Activated CD4-positive, alpha-beta T cell treated with anti-CD3 and anti-CD28 coated beads, Interleukin-2, amount 50 U/mL, for 1 hour (primary cell): Measurements from ENCODE around the gene CLK2.
A peak's percentile ranks its signal among the peaks of the same experiment; 100 is the strongest.
"Not testable (repeated sequence)": the region's sequence is repeated elsewhere in the genome, so short reads cannot be mapped to it uniquely, and the experiment has no call there.

ENCODE experiments used
- DNase-seq: peaks from one replicate; pipeline ENCODE4 v3.0.0-alpha.2; 2020

CLK2 gene

DNA sequence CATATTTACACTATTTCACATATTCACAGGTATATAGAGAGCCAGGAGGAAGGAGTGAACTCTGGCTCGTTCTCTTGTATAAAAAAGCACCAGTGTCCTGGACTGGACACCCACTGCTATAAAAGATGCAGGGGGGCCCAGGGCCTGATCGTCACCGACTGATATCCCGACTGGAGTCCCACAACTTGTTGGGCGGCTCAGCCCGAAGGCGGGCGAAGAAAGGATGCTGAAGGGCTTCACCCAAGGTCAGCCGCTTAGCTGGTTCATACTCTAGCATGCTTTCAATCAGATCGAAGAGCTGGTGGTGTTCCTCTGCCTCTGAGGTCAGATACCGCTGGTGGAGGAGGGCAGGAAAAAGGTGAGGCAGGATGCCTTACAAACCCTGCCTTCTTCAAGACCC is 10.2 kb downstream of the CLK2 start:
- no peak for DNase-seq

DNA sequence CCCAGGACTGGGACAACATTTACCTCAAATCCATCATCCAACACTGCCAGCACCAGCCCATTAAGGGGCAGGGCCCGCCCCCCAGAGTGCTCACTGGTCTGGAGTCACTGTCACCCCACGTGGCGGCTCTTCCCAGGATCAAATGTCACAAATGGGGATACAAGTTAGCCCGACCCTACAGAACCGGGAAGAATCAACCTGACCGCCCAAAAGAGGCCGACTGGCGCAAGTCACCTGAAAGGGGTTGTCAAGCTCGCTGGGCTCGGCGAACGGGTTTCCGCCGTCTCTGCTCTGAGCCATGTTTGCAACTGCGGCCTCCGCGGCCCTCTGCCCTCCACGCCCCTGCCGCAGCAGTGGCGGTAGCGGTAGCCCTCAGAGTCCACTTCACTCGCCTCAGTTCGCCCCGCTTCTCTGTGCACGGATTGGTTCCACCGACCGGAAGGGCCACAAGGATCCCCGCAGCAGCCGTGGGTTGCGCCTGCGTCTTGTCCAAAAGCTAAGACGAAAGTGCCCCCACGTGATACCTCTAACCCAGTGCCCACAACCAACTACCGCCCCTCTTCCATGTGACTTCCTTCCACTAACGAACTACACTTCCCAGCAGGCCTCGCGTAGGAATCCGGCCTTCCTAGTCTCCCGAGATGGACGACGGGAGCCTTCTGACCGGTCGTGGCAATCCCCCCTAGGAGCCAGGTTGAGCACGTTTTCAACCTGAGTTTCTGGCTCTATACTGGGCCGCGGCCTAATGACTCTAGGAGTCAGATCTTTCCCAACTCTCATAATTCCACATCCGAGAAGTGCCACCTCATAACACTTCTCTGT is 11.2 kb downstream of the CLK2 start, which contains the start of gene SCAMP3:
SCAMP3 (minus strand) TSS at position 509 of the 822 bp plus-strand sequence; CDS start at position 300, 209 bp downstream.
- peak; percentile 76 for DNase-seq

GRCh38 chr1:155261493-155261851 is 11.8 kb downstream of the CLK2 start:
- DNase-seq, result no peak

- DNase-seq, result no peak
Observed at GRCh38 chr1:155260276-155260675, 13.0 kb downstream of the CLK2 start.

- no peak for DNase-seq
Observed at GRCh38 chr1:155256058-155256852, 17.0 kb downstream of the CLK2 start.

DNA sequence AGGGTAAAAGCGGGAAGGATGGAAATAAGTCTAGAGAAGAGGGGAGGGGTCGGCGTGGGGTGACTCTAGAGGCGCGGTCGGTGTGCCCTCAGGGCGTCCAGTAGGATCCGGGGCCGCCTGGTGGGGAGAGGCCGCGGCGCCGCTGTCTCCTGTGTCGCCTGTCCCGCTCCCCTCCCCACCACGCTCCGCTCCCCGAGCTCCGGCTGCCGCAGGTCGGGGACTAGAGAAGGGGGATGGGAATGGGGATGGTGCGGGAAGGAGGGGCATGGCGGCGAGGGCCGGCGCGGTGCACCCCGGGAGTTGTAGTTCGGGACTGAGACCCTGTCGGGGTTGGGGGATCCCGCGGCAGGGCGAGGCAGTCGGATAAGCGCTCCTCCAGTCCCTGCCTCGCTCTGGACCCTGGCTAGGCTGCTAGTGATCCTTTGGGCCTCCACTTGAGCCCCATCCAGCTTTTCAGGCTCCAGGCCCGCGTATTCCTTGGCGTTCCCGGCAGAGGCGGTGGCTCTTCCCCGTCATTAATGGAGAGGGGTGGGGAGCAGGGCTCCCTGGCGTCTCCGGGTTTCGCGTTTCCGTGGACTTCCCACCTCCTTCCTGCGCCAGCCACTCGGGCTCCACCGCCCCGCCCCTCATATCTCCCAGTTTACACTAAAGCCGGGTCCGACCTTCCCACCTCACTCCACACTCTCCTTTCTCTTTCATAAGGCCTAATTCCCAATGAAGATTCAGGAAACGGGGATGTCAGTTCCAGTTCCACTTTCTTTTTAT is 17.9 kb downstream of the CLK2 start, which contains the start of gene ENTREP3:
ENTREP3 (minus strand) TSS at position 241 of the 765 bp plus-strand sequence. CDS start 606 bp downstream, outside the sequence.
- peak; percentile 72 for DNase-seq

DNA sequence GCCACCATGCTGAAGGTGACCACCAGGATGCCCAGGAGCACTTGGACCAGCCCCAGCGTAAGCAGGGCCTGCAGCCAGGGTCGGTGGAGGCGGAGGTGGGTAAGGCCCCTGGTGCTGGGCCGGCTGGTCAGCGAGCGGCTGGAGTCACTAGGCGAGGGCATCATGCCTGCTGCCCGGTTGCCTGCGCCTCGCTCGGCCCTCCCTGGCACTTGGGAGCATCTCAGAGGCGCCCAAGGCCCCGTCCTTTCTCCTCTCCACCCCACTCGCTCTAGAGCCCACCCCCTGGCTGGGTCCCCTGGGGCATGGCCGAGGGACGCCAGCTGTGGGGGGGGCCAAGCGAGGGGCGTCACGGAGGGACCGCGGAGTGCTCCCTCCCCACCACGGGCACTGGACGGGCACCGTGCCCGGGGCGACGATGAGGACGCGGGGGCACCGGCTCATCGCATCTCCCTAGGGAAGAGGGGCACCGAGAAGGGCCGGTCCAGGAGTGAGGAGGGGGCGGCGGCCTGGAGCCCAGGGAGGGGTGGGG is 18.5 kb downstream of the CLK2 start:
- DNase-seq, result no peak

- DNase-seq, result no peak
Observed at GRCh38 chr1:155254228-155254713, 19.0 kb downstream of the CLK2 start.

GRCh38 chr1:155253797-155254196 is 19.5 kb downstream of the CLK2 start:
- DNase-seq, result no peak

GRCh38 chr1:155253208-155253607 is 20.1 kb downstream of the CLK2 start:
- no peak for DNase-seq

DNA sequence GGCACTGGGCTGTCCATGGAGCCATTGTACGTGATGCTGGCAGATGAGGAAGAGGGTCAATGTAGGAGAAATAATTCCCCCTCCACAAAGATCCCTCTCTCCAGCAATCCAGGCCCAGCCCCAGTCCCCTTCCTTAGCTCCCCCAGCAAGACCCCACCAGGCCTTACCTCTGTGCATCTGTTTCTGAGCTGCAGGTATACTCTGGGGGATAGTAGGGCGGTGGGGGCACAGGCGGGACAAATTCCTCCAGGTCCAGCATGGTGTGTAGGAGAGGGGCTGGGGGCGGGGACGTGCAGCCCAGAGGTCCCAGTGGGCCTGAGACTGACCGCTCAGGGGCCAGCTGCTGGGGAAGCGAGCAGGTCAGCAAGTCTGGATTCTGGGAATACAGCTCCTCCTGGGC is 21.7 kb downstream of the CLK2 start:
- DNase-seq, result no peak

DNA sequence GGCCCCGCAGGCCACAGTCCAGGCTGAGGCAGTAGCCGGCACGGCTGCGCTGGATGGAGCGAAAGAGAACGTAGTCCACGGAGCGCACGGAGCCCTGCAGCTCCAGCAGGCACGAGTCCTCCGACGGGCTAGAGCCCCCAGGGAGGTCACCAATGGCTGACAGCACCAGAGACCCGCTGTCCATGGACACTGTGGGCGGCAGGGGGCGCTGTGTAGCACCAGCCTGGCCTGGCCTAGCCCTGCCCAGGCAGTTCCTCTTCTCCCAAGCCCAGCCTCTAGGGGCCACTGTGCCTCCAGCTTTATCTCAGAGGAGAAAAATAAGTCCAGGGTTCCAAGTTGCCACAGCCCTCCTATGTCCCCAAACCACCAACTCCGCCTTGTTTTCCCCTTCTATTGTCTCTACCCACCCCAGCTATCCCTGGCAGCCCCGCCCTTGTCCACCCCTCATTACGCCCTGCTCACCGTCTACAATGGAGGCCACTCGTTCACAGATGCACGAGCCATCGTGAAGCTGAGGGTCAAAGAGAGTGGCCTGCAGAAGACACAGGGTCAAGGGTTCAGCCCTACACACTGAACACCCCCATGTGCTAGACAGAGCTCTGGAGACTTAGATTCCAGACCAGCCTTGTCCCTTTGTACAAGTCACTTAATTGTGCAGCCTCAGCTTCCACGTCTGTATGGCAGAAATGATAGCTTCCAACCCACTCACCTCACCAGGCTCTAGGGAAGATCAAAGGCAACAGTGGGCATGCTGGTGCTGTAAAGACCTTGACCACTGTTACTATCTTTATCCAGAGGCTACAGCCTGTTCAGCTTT is 22.5 kb downstream of the CLK2 start:
- DNase-seq, result peak; percentile 98

DNA sequence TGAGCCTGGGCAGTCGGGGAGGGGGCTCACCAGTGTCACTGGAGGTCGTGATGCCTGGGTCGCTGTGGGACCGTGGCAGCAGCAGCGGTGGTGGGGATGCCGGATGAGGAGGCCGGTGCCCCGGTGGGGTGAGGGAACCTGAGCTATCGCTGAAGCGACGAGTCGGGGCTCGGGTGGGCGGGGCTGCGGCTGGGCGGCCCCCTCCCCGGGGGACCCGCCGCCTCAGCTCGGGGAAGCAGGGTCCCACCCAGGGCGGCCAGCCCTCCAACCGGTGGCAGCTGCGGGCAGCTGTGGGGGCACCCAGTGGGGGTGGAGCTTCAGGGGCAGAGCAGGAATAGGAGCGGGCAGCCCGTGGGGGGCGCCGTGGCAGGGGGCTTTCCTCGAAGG is 23.1 kb downstream of the CLK2 start:
- DNase-seq, result no peak

DNA sequence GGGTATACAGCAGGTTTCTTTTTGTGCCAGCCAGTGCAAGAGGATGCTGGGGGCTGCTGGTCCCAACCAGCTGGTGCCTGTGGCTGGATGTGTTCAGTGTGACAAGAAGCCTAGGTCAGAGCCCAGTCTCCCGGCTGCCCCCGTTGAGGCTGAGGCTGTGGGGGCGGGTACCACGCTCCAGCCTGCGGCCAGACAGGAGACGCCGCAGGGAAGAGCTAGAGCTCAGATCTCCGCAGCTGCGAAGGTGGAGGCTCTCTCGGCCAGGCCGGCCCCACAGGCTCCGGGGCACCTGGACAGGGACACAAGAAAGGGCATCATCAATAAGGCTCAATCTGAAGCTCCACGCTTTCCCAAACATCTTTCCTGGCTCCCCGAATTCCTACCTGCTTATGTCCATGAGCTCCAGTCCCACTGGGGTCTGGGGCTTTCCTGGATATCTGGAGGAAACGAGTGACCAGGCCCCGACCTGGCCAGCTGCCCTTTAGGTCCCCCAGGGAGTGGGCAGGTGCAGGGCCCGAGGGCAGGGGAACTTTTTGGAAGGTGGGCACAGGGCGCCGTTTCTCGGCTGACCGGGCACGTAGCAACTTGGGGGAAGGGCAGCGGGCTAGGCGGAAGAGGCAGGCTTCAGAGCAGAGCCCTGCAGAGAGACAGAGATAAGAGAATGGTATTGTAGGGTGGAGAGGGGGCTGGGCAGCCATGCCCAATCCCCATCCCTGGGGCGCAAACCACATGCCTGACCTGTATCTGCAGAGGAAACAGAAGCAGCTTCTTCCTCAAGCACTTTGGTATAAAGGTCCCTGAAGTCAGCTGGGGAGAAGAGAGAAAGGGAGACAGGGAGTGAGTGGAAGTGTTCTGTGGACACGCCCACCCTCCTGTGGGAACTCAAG is 25.4 kb downstream of the CLK2 start:
- DNase-seq, result no peak

DNA sequence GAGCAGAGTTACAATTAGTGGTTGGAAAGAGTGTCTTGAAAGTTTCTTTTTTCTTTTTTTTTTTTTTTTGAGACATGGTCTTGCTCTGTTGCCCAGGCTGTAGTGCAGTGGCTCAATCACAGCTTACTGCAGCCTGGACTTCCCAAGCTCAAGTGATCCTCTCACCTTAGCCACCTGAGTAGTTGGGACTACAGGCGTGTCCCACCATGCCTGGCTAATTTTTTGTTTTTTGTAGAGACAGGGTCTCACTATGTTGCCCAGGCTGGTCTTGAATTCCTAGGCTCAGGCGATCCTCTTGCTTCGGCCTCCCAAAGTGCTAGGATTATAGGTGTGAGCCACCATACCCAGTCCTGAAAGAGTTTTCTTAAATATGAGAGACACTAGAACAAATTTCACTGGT is 26.5 kb downstream of the CLK2 start:
- not testable (repeated sequence) for DNase-seq

DNA sequence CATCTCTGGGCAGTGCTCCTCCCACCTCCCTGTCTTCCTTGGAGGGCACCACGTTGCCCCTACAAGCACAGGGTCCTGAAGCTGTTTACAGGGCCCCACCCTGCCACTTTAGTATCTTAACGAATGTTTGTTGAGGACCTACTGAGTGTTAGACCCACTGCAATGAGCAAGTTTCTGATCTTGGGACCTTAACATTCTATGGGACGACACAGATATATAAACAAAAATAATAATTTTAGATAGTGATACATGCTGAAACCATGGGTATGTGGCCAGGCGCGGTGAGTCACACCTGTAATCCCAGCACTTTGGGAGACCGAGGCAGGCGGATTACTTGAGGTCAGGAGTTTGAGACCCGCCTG is 28.2 kb downstream of the CLK2 start:
- DNase-seq, result no peak

- peak; percentile 86 for DNase-seq
Observed at GRCh38 chr1:155244368-155245162, 28.7 kb downstream of the CLK2 start.

- no peak for DNase-seq
Observed at GRCh38 chr1:155242805-155243358, 30.4 kb downstream of the CLK2 start.

DNA sequence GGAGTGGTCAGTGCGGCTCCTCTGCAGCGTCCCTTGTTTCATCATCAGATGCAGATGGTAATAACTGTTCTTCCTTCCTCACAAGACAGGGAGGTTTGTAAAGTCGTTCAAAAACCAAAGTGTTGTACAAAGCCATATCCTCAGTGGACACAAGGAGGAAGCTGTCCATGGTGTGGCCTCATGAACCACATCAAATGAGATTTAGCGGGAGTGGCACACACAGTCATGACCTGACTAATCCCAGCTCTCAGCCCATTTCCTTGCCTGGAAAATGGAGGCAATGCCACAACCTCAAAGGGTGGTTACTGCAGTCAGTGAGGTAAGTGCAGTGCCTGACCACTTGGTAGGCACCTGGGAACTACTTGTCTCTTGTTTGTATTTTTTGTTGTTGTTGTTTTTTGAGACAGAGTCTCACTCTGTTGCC is 31.5 kb downstream of the CLK2 start:
- no peak for DNase-seq
